Duodenal mucosa (tissue), 2 donors: ENCODE measurements around the gene DNAJB6.

Source experiments
- H3K27ac ChIP-seq: one replicate; pipeline ENCODE4 v1.7.0; 2013; ENCODE audit warnings: low read depth, low read length
- H3K27me3 ChIP-seq, 2 donors: one replicate each; pipeline ENCODE4 v1.7.0; 2013; ENCODE audit warnings: low read length in 2 of 2, control low read depth in 1 of 2; ENCODE audit not compliant: insufficient read depth in 2 of 2, control insufficient read depth in 1 of 2
- H3K36me3 ChIP-seq, 2 donors: one replicate each; pipeline ENCODE4 v1.7.0; 2013; ENCODE audit warnings: low read length in 2 of 2, control low read depth in 1 of 2; ENCODE audit not compliant: insufficient read depth in 2 of 2, control insufficient read depth in 1 of 2
- H3K4me1 ChIP-seq, 2 donors: one replicate each; pipeline ENCODE4 v1.7.0; 2013; ENCODE audit warnings: low read length in 2 of 2, control low read depth in 1 of 2; ENCODE audit not compliant: insufficient read depth in 2 of 2, control insufficient read depth in 1 of 2
- H3K4me3 ChIP-seq, 2 donors: one replicate each; pipeline ENCODE4 v1.7.0; 2013; ENCODE audit warnings: low read length in 2 of 2, low read depth in 1 of 2
- H3K9ac ChIP-seq, 2 donors: one replicate each; pipeline ENCODE4 v1.7.0; 2013; ENCODE audit warnings: low read length in 2 of 2, low read depth in 1 of 2
- H3K9me3 ChIP-seq, 2 donors: one replicate each; pipeline ENCODE4 v1.7.0; 2013; ENCODE audit warnings: low read length in 2 of 2, control low read depth in 1 of 2; ENCODE audit not compliant: control insufficient read depth in 1 of 2

The DNAJB6 gene

DNA sequence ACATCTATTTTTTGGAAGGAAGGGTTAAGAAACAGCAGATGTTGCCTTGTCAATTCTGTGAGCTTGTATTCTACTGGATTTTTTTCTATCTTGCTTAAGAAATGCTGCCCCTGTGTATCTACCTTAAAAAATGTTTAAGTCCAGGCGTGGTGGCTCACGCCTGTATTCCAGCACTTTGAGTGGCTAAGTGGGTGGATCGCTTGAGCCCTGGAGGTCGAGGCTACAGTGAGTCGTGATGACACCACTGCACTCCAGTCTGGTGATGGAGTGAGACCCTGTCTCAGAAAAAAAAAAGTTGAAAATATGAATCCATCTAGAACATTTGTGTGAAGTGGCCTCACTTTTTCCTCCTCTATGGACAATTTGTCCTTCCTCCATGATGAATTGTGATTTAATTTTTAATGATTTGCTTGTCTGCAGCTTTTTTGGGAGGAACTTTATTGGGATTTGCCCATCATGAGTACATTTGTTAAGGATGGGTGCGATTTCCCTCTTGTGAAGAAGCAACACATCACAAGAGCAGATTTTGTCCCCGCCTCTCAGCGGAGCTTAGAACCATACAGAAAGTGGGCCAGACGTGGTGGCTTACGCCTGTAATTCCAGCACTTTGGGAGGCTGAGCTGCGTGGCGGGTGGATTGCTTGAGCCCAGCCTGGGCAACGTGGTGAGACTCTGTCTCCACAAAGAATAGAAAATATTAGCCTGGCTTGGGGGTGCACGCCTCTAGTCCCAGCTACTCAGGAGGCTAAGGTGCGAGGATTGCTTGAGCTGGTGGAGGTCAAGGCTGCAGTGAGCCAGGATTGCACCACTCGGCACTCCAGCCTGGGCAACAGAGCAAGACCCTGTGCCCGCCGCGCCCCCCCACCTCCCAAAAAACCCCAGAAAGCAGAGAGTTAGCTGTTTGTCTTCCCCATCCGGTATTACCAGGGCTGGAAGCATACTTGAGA lies 57.7 kb downstream of the DNAJB6 start:
- Histone ChIP-seq H3K9me3 (no peaks in the 10 kb centered on the region), H3K4me3 (no peak overlapping the region), H3K36me3 (peaks cover 10 to 50% of the 10 kb centered on the region in 2 donors), H3K27ac (no peak overlapping the region), H3K4me1 (peaks cover 0 to 18% of the 10 kb centered on the region in 2 donors), H3K27me3 (no peaks in the 10 kb centered on the region), H3K9ac (no peak overlapping the region)

- Histone ChIP-seq H3K27ac (no peak overlapping the region), H3K9ac (no peak overlapping the region), H3K27me3 (no peaks in the 10 kb centered on the region), H3K9me3 (no peaks in the 10 kb centered on the region), H3K4me1 (peaks cover 0 to 15% of the 10 kb centered on the region in 2 donors), H3K36me3 (peaks cover 9 to 48% of the 10 kb centered on the region in 2 donors), H3K4me3 (no peak overlapping the region)
These were observed 58.4 kb downstream of the DNAJB6 start for GRCh38 chr7:157395206-157395605.

- Histone ChIP-seq H3K36me3 (peaks cover 5 to 47% of the 10 kb centered on the region in 2 donors), H3K9me3 (no peaks in the 10 kb centered on the region), H3K27me3 (no peaks in the 10 kb centered on the region), H3K4me3 (no peak overlapping the region), H3K27ac (no peak overlapping the region), H3K4me1 (peaks cover 0 to 10% of the 10 kb centered on the region in 2 donors), H3K9ac (no peak overlapping the region)
These were observed 59.7 kb downstream of the DNAJB6 start for GRCh38 chr7:157396316-157397035.

GRCh38 chr7:157397036-157397720 lies 60.4 kb downstream of the DNAJB6 start:
- peaks cover 0 to 10% of the 10 kb centered on the region in 2 donors for H3K4me1 ChIP-seq
- H3K27me3 ChIP-seq, result no peaks in the 10 kb centered on the region
- no peak overlapping the region for H3K9ac ChIP-seq
- H3K36me3 ChIP-seq, result peaks cover 5 to 49% of the 10 kb centered on the region in 2 donors
- no peaks in the 10 kb centered on the region for H3K9me3 ChIP-seq
- H3K4me3 ChIP-seq, result no peak overlapping the region
- no peak overlapping the region for H3K27ac ChIP-seq

DNA sequence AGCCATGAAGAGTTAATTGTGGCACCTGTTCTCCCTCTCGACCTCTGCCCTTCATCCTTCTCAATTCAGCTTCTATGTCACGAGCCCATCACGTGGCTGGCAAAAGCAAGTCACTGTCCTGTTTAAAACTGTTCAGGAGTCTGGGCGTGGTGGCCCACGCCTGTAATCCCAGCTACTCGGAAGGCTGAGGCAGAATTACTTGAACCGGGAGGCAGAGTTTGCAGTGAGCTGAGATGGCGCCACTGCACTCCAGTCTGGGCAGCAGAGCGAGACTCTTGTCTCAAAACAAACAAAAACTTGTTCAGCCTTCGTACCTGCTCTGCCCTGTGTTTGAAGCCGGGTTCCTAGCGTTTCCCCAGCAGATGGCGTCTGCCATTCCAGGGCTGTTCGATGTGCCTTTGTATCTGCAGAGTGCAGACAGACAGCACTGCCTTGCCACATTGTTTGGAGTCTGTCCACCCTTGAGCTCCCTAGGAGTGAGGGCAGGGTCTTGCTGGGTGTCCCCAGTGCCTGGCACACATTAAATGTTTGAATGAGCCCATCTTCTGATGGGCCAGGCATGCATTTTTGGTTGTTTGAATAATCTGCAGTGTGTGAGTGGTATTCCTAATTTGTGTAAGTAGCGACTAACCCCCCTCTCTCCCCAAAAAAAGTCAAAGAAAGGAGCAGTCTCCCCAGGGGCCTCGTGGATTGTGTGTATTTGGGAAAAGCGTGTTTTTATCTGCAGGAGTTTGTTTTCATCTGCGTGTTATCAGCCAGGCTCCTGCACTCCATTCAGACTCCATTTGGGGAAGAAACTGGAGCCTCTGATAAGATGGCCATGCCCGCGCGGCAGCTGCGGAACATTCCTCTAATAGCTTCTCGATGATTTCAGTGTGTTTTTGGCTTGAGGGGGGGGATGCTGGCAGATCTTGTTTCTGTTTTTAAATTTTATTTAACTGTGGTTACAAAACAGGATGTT lies 61.2 kb downstream of the DNAJB6 start:
- Histone ChIP-seq H3K4me1 (peaks cover 0 to 10% of the 10 kb centered on the region in 2 donors), H3K27ac (no peak overlapping the region), H3K9ac (no peak overlapping the region), H3K27me3 (no peaks in the 10 kb centered on the region), H3K9me3 (no peaks in the 10 kb centered on the region), H3K36me3 (peaks cover 5 to 45% of the 10 kb centered on the region in 2 donors), H3K4me3 (no peak overlapping the region)

DNA sequence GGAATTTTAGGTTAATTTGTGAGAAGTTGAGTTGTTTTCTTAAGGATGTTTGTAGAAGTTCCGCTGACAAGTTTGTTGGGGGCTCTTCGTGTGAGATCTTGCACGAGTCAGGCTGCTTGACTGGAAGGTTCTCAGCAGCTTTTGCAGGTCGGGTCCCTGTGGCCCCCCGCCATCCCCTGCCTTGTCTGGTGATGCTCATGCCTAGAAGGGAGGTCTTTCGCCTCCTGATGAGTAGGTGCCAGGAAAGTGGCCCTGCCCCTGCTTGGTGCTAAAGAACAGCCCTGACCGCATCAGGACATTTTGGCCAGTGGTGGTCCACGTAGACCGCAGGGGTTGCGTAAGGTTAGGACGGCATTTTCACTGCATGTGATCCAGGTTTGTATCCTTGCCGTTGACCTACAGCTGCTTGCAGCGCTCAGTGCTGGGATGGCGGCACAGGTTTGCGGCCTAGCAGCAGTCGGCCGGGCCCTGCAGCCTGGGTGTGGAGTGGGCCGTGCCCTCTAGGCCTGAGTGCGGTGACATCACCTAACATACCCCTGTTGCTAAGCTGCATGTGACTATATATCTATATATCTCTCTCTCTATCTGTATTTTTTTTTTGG lies 62.4 kb downstream of the DNAJB6 start:
- Histone ChIP-seq H3K36me3 (peaks cover 5 to 45% of the 10 kb centered on the region in 2 donors), H3K27ac (no peak overlapping the region), H3K9ac (no peak overlapping the region), H3K4me3 (no peak overlapping the region), H3K27me3 (no peaks in the 10 kb centered on the region), H3K4me1 (peaks cover 0 to 10% of the 10 kb centered on the region in 2 donors), H3K9me3 (no peaks in the 10 kb centered on the region)

- Histone ChIP-seq H3K36me3 (peaks cover 5 to 45% of the 10 kb centered on the region in 2 donors), H3K9ac (no peak overlapping the region), H3K27ac (no peak overlapping the region), H3K9me3 (no peaks in the 10 kb centered on the region), H3K4me1 (peaks cover 0 to 10% of the 10 kb centered on the region in 2 donors), H3K4me3 (no peak overlapping the region), H3K27me3 (no peaks in the 10 kb centered on the region)
These were observed 63.5 kb downstream of the DNAJB6 start for GRCh38 chr7:157400171-157400860.

DNA sequence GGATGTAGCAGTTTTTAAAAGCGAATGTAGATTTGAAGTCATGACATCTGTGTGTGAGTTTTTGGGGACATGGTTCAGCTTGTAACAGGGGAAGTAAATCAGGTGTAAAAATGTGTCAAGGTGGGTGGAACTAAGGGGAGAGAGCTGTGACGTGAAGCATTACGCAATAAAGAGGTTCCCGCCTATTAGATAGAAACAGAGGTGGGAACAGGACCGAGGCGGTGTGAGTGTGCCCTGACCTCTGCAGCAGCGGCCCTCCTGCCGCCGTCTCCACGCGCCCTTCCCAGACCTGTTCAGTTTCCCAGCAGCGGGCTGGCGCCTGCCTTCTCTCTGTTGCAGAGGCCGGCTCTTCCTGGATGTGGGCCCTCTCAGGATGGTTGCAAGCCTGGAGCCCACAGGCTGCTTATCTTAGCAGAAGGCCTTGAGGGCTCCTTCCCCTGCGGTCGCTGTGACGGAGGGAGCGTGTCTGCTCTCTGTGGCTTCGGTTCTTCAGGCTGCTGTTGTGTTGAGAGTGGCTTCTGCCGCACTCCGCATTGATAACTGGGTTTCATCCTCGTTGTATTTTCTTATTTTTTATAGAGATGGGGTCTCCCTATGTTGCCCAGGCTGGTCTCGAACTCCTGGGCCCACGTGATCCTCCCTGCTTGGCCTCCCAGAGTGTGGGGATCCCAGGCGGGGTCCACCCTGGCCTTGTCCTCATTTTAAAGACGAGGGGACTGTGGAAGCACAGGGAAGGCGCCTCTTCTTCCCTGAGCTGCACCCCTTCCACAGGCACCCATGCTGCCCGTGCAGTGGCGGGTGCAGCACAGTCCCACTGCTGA lies 65.0 kb downstream of the DNAJB6 start:
- no peak overlapping the region for H3K9ac ChIP-seq
- peaks cover 0 to 10% of the 10 kb centered on the region in 2 donors for H3K4me1 ChIP-seq
- H3K27me3 ChIP-seq, result no peaks in the 10 kb centered on the region
- H3K36me3 ChIP-seq, result peaks cover 5 to 47% of the 10 kb centered on the region in 2 donors
- no peak overlapping the region for H3K27ac ChIP-seq
- no peaks in the 10 kb centered on the region for H3K9me3 ChIP-seq
- no peak overlapping the region for H3K4me3 ChIP-seq
